ENCODE measurements around the gene USP19. TPM values are rescaled to one million over a fixed set of nuclear protein-coding genes. Genes with fewer than 3 reads are reported as not detected.

USP19 gene
- total RNA-seq, 4 donors from 2014 or later, result 72.3 to 113 (median 83.6) TPM

- no peak for DNase-seq (ENCODE audit: low spot score in 2 of 2)
- H3K4me1 ChIP-seq, result peaks cover 2 to 24% (median 14%) of the 10 kb centered on the region in 4 donors
- no peaks in the 10 kb centered on the region for H3K27me3 ChIP-seq
- peaks cover 4 to 84% (median 22%) of the 10 kb centered on the region in 3 donors for H3K36me3 ChIP-seq
- 85 to 86% methylated on average over 11 to 12 of the region's 12 CpGs for WGBS, 2 donors
- H3K27ac ChIP-seq, result no peak overlapping the region
- H3K9me3 ChIP-seq, result no peaks in the 10 kb centered on the region
- H3K4me3 ChIP-seq, result no peak overlapping the region
- no peak for TF ChIP-seq POLR2A (IDR thresholded peaks at IDR 0.05)
- TF ChIP-seq, protein P1, sequence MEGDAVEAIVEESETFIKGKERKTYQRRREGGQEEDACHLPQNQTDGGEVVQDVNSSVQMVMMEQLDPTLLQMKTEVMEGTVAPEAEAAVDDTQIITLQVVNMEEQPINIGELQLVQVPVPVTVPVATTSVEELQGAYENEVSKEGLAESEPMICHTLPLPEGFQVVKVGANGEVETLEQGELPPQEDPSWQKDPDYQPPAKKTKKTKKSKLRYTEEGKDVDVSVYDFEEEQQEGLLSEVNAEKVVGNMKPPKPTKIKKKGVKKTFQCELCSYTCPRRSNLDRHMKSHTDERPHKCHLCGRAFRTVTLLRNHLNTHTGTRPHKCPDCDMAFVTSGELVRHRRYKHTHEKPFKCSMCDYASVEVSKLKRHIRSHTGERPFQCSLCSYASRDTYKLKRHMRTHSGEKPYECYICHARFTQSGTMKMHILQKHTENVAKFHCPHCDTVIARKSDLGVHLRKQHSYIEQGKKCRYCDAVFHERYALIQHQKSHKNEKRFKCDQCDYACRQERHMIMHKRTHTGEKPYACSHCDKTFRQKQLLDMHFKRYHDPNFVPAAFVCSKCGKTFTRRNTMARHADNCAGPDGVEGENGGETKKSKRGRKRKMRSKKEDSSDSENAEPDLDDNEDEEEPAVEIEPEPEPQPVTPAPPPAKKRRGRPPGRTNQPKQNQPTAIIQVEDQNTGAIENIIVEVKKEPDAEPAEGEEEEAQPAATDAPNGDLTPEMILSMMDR (IDR thresholded peaks at IDR 0.05), result no peak
- no peak for TF ChIP-seq EP300 (IDR thresholded peaks at IDR 0.05)
Observed at GRCh38 chr3:49122022-49122421, 1.4 kb upstream of the USP19 start.

DNA sequence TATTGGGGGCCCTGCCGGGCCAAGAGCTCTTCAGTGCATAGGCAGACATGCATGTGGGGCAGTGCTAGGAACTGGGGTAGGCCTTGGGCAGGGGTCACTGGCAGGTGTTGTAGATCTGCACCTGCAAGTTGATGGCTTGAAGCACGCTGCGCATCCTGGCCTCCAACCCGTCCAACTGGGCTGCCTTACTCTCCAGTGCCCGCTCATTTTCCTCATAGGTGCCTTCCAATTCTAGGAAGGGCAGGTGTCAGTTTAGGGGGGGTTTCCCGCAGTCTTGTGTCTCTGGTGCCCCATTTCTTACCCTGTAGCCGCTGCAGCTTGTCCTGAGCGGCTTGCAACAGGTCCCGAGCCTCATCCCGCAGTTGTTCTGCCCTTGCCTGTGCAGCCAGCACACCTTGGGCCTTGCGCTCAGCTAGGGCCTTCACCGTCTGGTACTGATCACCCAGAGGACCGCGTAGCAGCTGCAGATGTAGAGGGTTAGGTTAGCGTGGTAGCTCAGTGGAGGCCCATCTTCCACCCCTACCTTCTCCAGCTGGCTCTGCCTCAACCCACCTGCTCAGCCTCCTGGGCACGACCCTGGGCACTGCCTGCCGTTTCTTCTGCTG lies 611 bp upstream of the USP19 start:
- H3K9me3 ChIP-seq, result no peaks in the 10 kb centered on the region
- no peak for TF ChIP-seq POLR2A (IDR thresholded peaks at IDR 0.05)
- TF ChIP-seq, protein P1 (IDR thresholded peaks at IDR 0.05), result no peak
- 68 to 71% methylated on average over 17 of the region's 17 CpGs for WGBS, 2 donors
- DNase-seq (ENCODE audit: low spot score in 2 of 2), result no peak
- H3K27ac ChIP-seq, result peak overlapping the region; percentile 75 to 98 (median 94)
- H3K27me3 ChIP-seq, result no peaks in the 10 kb centered on the region
- peaks cover 6 to 84% (median 30%) of the 10 kb centered on the region in 3 donors for H3K36me3 ChIP-seq
- peak overlapping the region; percentile 82 to 96 (median 92) for H3K4me3 ChIP-seq
- peaks cover 2 to 24% (median 14%) of the 10 kb centered on the region in 4 donors for H3K4me1 ChIP-seq

DNA sequence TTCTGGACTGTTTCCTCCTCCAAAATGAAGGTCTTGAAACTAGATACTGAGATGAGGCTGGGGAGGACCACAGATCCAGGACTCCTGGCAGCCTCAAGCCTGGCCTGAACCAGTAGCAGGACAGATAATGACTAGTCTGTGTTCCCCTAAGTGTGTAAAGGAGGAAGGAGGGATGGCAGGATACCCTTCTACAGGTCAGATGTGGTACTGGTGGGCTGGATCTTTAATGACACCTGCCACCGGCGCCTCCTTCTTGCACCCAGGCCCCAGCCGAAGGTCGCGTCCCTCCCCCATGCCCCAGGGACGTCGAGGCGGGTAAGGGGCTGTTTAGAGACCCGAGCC lies 556 bp downstream of the USP19 start:
- TF ChIP-seq, protein P1 (IDR thresholded peaks at IDR 0.05), result no peak
- TF ChIP-seq EP300 (IDR thresholded peaks at IDR 0.05), result no peak
- no peak for TF ChIP-seq POLR2A (IDR thresholded peaks at IDR 0.05)
- Histone ChIP-seq H3K4me1 (peaks cover 2 to 24% (median 14%) of the 10 kb centered on the region in 4 donors), H3K27me3 (no peaks in the 10 kb centered on the region), H3K27ac (peak overlapping the region; percentile 75 to 98 (median 94)), H3K36me3 (peaks cover 6 to 84% (median 40%) of the 10 kb centered on the region in 3 donors), H3K4me3 (peak overlapping the region; percentile 82 to 96 (median 92)), H3K9me3 (no peaks in the 10 kb centered on the region)
- DNase-seq (ENCODE audit: low spot score in 2 of 2), result no peak
- WGBS, 2 donors, result 0% methylated on average over 6 to 9 of the region's 9 CpGs

DNA sequence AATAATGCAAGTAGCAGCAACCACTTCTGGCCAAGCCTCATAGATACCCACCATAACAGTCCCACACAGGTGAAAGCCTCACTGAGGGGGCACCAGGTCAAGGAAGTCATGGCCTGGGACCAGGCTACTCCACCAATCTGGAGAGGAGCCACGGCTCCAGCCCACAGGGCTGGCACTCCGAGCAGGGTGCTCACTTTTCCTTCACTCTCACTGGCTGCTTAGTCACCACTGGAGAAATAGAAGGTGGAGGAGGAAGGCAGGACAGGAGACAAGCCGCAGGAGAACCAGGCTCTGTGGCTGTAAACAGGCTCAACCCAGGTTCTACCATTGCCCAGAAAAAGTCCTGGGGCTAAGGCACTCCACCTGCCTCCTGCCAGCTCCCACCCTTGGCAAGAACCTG lies 1.2 kb downstream of the USP19 start:
- 41 to 70% methylated on average over 3 of the region's 3 CpGs for WGBS, 2 donors
- Histone ChIP-seq H3K27ac (peak overlapping the region in 2 of 4 donors; percentile 96 to 98), H3K36me3 (peaks cover 3 to 84% (median 47%) of the 10 kb centered on the region in 3 donors), H3K4me3 (peak overlapping the region; percentile 82 to 96 (median 92)), H3K27me3 (no peaks in the 10 kb centered on the region), H3K9me3 (no peaks in the 10 kb centered on the region), H3K4me1 (peaks cover 2 to 24% (median 14%) of the 10 kb centered on the region in 4 donors)
- TF ChIP-seq POLR2A (IDR thresholded peaks at IDR 0.05) (no peak), EP300 (IDR thresholded peaks at IDR 0.05) (no peak)
- TF ChIP-seq, protein P1 (IDR thresholded peaks at IDR 0.05), result no peak
- no peak for DNase-seq (ENCODE audit: low spot score in 2 of 2)

DNA sequence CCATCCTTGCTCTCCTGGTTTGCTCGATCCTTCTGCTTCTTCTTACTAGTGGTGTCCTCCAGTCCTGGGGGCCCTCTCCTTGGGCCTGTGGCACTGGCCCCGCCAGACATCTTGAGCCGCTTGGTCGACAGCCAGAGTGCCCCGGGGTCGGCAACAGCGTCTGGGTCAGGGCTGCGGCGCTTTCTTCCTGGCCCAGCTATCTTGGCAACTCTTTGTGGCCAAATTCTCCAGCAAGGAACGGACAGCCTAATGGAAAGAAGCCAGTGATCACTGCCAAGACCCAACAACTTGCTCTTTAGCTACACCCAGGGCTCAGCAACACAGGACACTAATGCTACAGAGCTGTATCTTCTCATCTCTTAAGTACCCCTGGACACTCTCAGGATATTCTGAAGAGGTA lies 1.6 kb downstream of the USP19 start:
- WGBS, 2 donors, result 42 to 47% methylated on average over 10 of the region's 10 CpGs
- Histone ChIP-seq H3K27ac (peak overlapping the region in 2 of 4 donors; percentile 96 to 98), H3K4me3 (peak overlapping the region in 2 of 4 donors; percentile 94 to 96), H3K27me3 (no peaks in the 10 kb centered on the region), H3K9me3 (no peaks in the 10 kb centered on the region), H3K36me3 (peaks cover 3 to 84% (median 51%) of the 10 kb centered on the region in 3 donors), H3K4me1 (peaks cover 2 to 24% (median 14%) of the 10 kb centered on the region in 4 donors)
- DNase-seq (ENCODE audit: low spot score in 2 of 2), result no peak
- no peak for TF ChIP-seq EP300 (IDR thresholded peaks at IDR 0.05)
- no peak for TF ChIP-seq POLR2A (IDR thresholded peaks at IDR 0.05)
- TF ChIP-seq, protein P1 (IDR thresholded peaks at IDR 0.05), result no peak
